Sigmoid colon (tissue), 4 donors: ENCODE measurements around the gene RASL10A.

Experiments
- EP300 ChIP-seq, 4 donors: sonication (generic); formaldehyde crosslinking; IDR thresholded peaks; one replicate each; pipeline ENCODE4 v1.6.1; 2017; ENCODE audit warnings: antibody characterized with exemption in 4 of 4
- POLR2A ChIP-seq, 2 donors: fragments of 450-650 bp; IDR thresholded peaks; one replicate each; pipeline ENCODE4 v1.6.1; 2016; ENCODE audit warnings: antibody characterized with exemption in 2 of 2, mild to moderate bottlenecking in 2 of 2, moderate library complexity in 2 of 2
- TF ChIP-seq, protein P1 (sequence below), 4 experiments: fragments of 450-650 bp in 3 of 4; fragments of 200-600 bp in 1 of 4; IDR thresholded peaks; one replicate each; pipeline ENCODE4 v1.5.1; 2016 to 2019; ENCODE audit warnings: antibody characterized with exemption in 4 of 4, mild to moderate bottlenecking in 3 of 4, moderate library complexity in 2 of 4

DNA sequence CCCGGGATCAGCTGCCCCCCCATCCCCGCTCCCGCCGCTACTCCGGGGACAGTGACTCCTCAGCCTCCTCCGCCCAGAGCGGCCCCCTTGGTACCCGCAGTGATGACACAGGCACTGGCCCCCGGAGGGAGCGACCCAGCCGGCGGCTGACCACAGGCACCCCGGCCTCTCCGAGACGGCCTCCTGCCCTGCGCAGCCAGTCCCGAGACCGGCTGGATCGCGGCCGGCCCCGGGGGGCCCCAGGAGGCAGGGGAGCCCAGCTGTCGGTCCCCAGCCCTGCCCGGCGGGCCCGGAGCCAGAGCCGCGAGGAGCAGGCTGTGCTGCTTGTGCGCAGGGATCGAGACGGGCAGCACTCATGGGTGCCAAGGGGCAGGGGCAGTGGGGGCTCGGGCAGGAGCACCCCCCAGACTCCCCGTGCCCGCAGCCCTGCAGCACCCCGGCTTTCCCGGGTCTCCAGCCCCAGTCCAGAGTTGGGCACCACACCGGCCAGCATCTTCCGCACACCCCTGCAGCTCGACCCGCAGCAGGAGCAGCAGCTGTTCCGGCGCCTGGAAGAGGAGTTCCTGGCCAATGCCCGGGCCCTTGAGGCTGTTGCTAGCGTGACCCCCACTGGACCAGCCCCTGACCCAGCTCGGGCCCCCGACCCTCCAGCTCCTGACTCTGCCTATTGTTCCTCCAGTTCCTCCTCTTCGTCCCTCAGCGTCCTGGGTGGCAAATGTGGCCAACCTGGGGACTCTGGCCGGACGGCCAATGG is 3.9 kb downstream of the RASL10A start:
- TF ChIP-seq, protein P1, sequence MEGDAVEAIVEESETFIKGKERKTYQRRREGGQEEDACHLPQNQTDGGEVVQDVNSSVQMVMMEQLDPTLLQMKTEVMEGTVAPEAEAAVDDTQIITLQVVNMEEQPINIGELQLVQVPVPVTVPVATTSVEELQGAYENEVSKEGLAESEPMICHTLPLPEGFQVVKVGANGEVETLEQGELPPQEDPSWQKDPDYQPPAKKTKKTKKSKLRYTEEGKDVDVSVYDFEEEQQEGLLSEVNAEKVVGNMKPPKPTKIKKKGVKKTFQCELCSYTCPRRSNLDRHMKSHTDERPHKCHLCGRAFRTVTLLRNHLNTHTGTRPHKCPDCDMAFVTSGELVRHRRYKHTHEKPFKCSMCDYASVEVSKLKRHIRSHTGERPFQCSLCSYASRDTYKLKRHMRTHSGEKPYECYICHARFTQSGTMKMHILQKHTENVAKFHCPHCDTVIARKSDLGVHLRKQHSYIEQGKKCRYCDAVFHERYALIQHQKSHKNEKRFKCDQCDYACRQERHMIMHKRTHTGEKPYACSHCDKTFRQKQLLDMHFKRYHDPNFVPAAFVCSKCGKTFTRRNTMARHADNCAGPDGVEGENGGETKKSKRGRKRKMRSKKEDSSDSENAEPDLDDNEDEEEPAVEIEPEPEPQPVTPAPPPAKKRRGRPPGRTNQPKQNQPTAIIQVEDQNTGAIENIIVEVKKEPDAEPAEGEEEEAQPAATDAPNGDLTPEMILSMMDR (IDR thresholded peaks at IDR 0.05) = no peak
- TF ChIP-seq EP300 (IDR thresholded peaks at IDR 0.05) (no peak), POLR2A (IDR thresholded peaks at IDR 0.05) (no peak)
